Retina (tissue), 1 donor: ENCODE results near the gene PRDM16.

Experiments
- DNase-seq: peaks from one replicate; pipeline ENCODE4 v3.0.0-alpha.2; 2016

Gene PRDM16

GRCh38 chr1:3070644-3071564, 1.9 kb downstream of the PRDM16 start:
- DNase-seq = peak; percentile 62

- DNase-seq = no peak
Observed at GRCh38 chr1:3071565-3072390, 2.8 kb downstream of the PRDM16 start.

DNA sequence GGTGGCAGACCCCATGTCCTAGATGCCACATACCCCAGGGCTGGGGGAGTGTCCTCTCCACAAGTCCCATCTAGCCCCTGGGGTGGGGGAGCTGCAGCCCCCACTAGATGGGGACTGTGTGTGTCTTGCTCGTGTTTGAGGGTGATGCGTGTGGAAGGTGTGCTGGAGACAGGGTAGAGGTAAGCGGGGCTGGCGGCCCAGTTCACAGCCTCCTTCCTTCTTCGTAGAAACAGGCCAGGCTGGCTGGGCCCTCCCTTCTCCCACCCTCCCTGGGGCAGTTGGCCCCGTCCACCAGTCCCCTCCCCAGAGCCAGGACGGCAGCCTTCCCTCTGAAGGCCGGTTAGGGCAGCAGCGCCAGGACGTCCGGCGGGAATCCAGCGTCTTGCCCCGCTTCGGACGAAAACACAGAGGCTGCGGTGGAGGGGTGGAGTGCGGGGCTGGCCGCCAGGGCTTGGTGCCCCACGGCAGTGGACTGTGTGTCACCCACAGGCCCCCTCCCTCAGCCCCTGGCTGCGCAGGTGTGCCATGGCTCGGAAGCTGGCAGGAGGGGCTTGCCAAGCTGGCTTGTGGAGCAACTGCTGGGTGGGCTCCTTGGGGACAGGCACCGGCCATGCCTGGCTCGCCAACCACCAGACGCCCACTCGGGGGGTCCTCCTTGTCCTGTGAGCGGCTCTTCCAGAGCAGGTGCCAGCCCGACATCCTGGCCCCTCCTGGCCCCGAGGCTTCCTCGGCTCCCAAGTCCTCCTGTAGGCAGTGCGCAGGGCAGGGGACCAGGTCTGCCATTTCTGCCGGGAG, 3.6 kb downstream of the PRDM16 start:
- no peak for DNase-seq

GRCh38 chr1:3073186-3073488, 4.1 kb downstream of the PRDM16 start:
- DNase-seq = no peak

GRCh38 chr1:3073489-3074296, 4.7 kb downstream of the PRDM16 start:
- DNase-seq = no peak

DNA sequence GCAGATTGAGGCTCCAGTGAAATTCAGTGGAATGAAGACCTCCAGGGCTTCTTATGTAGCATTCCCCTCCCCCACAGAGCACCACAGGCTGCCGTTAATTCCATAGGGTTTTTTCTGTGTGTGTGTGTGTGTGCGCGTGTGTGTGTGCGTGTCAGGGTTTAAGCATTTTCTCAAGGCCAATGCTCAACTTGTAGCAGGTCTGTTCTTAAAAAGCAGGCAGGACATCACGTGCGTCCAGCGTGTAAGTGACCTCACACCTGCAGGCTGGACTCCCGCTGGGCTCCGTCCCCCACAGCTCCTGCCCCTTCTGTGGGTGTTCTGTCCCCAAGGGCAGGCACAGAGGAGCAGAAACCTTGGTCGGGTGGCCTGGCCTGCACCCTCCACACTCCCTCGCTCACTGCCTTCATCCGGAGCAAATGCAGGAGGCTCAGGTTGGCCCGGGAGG, 5.3 kb downstream of the PRDM16 start:
- peak; percentile 68 for DNase-seq

- DNase-seq = no peak
Observed at GRCh38 chr1:3074800-3075199, 5.8 kb downstream of the PRDM16 start.

GRCh38 chr1:3075666-3076362, 6.8 kb downstream of the PRDM16 start:
- DNase-seq = no peak

GRCh38 chr1:3076363-3076740, 7.3 kb downstream of the PRDM16 start:
- no peak for DNase-seq

DNA sequence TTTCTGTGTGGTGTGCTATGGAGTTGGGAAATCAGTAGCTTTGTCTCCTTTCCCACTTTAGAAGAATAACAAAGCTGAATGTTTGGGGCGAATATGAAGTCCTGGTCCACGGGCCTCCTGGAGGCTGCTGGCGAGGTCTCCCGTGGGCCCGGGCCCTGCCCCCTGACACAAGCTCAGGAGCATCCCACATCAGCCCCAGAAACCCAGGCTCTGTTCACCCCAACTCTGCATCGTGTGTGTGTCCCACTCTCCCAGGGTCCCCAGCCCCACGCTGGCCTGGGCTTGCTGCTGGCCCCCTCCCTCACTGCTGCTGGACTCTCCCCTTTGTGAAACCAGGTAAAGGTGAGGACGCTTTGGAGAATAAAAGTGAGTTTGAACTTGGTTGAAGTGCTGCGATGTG, 8.1 kb downstream of the PRDM16 start:
- DNase-seq = no peak

GRCh38 chr1:3077561-3077960, 8.6 kb downstream of the PRDM16 start:
- DNase-seq = no peak

- DNase-seq = no peak
Observed at GRCh38 chr1:3078430-3078861, 9.4 kb downstream of the PRDM16 start.

DNA sequence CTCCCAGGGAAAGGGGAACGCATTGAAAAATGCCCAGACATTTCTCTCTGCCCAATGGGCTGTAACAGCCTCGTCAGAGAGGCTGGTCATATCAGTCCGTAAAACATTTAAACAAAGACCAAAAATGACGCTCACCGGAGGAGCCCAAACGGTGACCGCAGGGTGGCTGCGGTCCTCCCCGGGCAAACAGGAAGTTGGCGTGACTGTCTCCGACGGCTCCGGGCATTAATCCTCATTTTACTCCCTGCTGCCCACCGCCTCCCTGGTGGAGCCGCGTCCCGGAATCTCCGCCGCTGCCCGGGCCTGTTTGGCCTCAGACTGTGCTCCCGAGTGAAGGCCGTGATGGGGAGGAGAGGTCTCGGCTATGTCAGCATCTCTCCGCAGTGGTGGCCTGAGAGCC, 9.9 kb downstream of the PRDM16 start:
- DNase-seq = no peak

GRCh38 chr1:3079381-3080052, 10.5 kb downstream of the PRDM16 start:
- no peak for DNase-seq

- no peak for DNase-seq
Observed at GRCh38 chr1:3080053-3080955, 11.3 kb downstream of the PRDM16 start.

GRCh38 chr1:3081171-3081683, 12.2 kb downstream of the PRDM16 start:
- no peak for DNase-seq

- no peak for DNase-seq
Observed at GRCh38 chr1:3082051-3082450, 13.0 kb downstream of the PRDM16 start.

DNA sequence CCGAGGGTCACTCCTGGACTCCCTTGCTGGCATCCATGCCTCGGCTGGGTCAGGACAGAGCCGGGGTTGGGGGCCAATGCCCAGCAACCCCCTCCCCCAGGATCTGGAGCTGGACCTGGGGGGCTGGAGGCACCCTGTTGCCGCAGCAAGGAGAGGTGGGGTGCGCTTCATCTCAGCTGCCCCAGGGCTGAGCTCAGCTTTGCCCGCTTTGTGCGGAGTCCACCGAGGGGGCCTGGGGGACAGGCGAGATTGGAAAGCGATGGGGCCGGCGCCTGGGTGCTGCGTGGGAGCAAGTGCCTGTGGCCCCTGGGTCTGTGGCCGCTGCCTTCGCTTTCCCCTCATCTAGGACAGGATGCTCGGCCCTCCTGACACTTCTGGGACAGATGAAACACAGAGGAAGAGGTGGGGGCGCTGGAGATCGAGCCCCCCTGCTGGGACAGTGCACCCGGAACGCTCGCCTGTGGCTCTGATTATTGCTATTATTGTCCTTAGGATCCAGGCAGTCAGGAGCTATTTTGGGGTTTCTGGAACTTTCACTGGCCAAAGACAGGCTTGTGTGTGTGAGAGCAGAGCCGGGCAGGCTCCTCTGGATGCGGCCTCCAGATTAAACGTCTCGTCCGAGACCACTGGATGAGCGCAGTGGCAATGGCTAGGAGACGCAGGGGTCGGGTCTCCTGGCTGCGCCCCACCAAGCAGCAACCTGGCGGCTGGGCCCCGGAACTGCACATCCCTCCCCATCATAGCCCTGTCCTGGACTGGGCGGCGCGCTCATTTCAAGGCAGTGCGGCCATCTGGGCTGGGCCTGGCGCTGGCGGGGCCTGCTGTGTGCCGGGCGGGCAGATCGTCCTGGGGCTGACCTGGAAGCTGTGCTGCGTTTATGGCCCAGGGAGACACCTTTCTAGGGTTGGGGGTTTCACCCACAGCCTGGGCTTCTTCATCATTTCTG, 13.8 kb downstream of the PRDM16 start:
- DNase-seq = no peak

DNA sequence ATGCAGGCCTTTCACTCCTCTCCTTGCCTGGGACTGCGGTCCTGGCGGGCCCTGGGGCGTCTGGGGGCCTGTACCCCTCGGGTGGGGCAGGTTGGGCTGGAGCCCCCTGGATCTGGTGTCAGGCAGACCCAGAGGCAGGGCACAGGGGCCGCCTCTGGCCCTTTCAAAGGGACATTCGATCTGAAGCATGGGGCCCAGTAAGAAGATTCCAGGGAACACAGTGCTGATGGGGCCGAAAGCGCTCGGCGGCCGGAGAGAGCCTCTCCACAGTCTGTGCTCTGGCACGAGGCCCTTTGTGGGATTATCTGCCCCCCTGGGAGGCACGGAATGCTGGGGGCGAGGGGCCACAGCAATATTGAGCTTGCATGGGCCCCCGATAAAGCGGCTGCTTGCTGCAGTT, 15.2 kb downstream of the PRDM16 start:
- DNase-seq = no peak
